Thymus (tissue), 14 donors: Measurements from ENCODE around the gene PTPN3. TPM values are rescaled to one million over a fixed set of nuclear protein-coding genes. Genes with fewer than 3 reads are reported as not detected.
A peak's percentile ranks its signal among the peaks of the same experiment; 100 is the strongest.
"Not testable (repeated sequence)": the region's sequence is repeated elsewhere in the genome, so short reads cannot be mapped to it uniquely, and the experiment has no call there.

Source experiments
- DNase-seq, 9 donors: peaks; one replicate each; pipeline ENCODE4 v3.0.0-alpha.2; 2013; ENCODE audit warnings: low spot score in 9 of 9, low read depth in 6 of 9, missing footprints in 1 of 9
- H3K27ac ChIP-seq, 2 donors: one replicate each; pipeline ENCODE4 v1.5.1; 2013; ENCODE audit warnings: control low read depth in 1 of 2, low read depth in 1 of 2, low read length in 1 of 2, mild to moderate bottlenecking in 1 of 2, moderate library complexity in 1 of 2
- H3K27me3 ChIP-seq, 2 donors: one replicate each; pipeline ENCODE4 v1.5.1; 2013; ENCODE audit warnings: low read length in 1 of 2; ENCODE audit not compliant: control insufficient read depth in 2 of 2, insufficient read depth in 1 of 2
- H3K36me3 ChIP-seq, 2 donors: one replicate each; pipeline ENCODE4 v1.5.1; 2013; ENCODE audit warnings: low read length in 1 of 2, mild to moderate bottlenecking in 1 of 2, moderate library complexity in 1 of 2; ENCODE audit not compliant: control insufficient read depth in 2 of 2, insufficient read depth in 2 of 2
- H3K4me1 ChIP-seq, 2 donors: one replicate each; pipeline ENCODE4 v1.5.1; 2013; ENCODE audit warnings: low read length in 2 of 2; ENCODE audit not compliant: control insufficient read depth in 2 of 2, insufficient read depth in 2 of 2
- H3K4me3 ChIP-seq, 2 donors: one replicate each; pipeline ENCODE4 v1.5.1; 2013; ENCODE audit warnings: low read length in 2 of 2, control low read depth in 1 of 2, mild to moderate bottlenecking in 1 of 2
- H3K9me3 ChIP-seq, 2 donors: one replicate each; pipeline ENCODE4 v1.5.1; 2013; ENCODE audit warnings: low read length in 1 of 2, mild to moderate bottlenecking in 1 of 2; ENCODE audit not compliant: control insufficient read depth in 2 of 2, insufficient read depth in 1 of 2
- WGBS: extraction: QIAGEN DNeasy Blood & Tissue Kit; methylation state at CpG from one replicate; pipeline ENCODE4 v1.1.7; 2013; 5-methylcytosine and 5-hydroxymethylcytosine counted together
- long read RNA-seq, 10 donors: transcript quantifications; one replicate each; lab custom pipeline, GENCODE V29; 2026
- polyA plus RNA-seq: library from polyadenylated mRNA; stranded (reverse); fragments of 200-250 nt; gene quantifications from one replicate; pipeline ENCODE4 v1.2.3, GENCODE V29; 2013
- total RNA-seq: library from RNA; stranded (reverse); fragments of 120-200 nt; gene quantifications from one replicate; pipeline ENCODE4 v1.2.4, GENCODE V29; 2013
- donor health status: healthy.

The PTPN3 gene, protein sequence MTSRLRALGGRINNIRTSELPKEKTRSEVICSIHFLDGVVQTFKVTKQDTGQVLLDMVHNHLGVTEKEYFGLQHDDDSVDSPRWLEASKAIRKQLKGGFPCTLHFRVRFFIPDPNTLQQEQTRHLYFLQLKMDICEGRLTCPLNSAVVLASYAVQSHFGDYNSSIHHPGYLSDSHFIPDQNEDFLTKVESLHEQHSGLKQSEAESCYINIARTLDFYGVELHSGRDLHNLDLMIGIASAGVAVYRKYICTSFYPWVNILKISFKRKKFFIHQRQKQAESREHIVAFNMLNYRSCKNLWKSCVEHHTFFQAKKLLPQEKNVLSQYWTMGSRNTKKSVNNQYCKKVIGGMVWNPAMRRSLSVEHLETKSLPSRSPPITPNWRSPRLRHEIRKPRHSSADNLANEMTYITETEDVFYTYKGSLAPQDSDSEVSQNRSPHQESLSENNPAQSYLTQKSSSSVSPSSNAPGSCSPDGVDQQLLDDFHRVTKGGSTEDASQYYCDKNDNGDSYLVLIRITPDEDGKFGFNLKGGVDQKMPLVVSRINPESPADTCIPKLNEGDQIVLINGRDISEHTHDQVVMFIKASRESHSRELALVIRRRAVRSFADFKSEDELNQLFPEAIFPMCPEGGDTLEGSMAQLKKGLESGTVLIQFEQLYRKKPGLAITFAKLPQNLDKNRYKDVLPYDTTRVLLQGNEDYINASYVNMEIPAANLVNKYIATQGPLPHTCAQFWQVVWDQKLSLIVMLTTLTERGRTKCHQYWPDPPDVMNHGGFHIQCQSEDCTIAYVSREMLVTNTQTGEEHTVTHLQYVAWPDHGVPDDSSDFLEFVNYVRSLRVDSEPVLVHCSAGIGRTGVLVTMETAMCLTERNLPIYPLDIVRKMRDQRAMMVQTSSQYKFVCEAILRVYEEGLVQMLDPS
- total RNA-seq (2.8 TPM), polyA plus RNA-seq (9.5 TPM)
- long read RNA-seq, donor 1 = 0 reads
- long read RNA-seq, donor 2 = 0 reads
- long read RNA-seq, donor 3 = 0 reads
- long read RNA-seq, donor 4 = 0 reads
- long read RNA-seq, donor 5 = 0 reads
- long read RNA-seq, donor 6 = 0 reads
- long read RNA-seq, donor 7 = 0 reads
- long read RNA-seq, donor 8 = 0 reads
- long read RNA-seq, donor 9, full-length matches to known transcripts = 1 of 1 reads
- long read RNA-seq, donor 9, partial matches to known transcripts = 0 of 1 reads
- long read RNA-seq, donor 9, other reads (novel, unspliced or antisense) = 0 of 1 reads
- long read RNA-seq, donor 10, full-length matches to known transcripts = 1 of 1 reads
- long read RNA-seq, donor 10, partial matches to known transcripts = 0 of 1 reads
- long read RNA-seq, donor 10, other reads (novel, unspliced or antisense) = 0 of 1 reads

DNA sequence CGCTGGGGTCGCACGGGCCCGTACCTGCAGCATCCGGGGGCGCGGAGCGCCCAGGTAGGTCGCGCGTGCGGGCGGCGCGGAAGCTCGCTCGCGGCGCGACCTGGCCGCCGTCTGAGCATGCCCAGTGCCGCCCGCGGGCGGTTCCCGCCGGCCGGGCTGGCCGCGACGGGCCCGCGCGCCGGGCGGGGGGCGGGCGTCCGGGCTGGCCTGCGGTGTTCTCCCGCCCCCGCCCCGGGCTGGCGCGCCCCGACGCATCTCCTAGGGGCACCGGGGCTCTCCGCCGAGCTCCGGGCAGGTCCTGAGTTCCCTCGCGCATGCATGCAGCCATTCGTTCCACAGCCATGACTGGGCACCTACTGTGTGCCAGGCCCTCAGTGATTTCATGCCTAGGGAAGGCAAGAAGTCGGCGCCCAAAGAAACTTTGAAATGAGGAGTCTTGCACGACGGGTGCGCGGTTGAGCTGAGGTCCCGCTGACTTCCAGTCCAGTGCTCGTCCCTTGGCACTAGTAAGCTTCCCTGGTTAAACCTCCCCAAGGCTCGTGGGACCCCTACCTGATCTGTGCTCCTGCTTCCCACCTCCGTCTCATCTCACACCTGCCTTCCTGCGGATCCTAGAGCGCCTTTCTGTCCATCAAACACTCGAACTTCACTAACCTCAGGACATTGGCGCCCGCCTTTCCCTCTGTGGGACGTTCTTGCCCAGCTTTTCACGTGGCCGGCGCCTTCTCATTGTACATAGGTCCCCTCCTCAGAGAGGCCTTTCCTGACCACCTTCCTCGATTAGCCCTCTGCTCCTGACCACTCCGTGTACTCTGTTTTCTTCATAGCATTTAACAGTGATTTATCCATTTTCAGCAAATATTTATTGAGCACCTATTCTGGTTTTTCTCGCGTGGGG, at the start of gene PTPN3:
Gene PTPN3 (minus strand): TSS at position 113 of the 898 bp plus-strand sequence. CDS start 34,873 bp downstream, outside the sequence.
- no peak for DNase-seq
- 8% methylated on average over 78 of the region's 78 CpGs for WGBS
- H3K27me3 ChIP-seq = peaks cover 48 to 87% of the 10 kb centered on the region in 2 donors

DNA sequence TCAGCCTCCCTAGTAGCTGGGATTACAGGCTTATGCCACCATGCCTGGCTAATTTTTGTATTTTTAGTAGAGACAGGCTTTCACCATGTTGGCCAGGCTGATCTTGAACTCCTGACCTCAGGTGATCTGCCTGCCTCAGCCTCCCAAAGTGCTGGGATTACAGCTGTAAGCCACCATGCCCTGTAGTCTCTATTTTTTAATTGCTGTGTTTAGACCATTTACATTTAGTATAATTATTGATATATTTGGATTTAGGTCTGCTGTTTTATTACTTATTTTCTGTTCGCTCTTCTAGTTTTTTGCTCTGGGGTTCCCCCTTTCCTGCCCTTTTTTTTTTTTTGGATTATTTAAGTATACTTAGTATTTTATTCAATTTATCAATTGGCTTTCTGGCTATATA, 46.8 kb upstream of the PTPN3 start:
- H3K36me3 ChIP-seq, H3K27ac ChIP-seq, H3K27me3 ChIP-seq, H3K9me3 ChIP-seq, H3K4me1 ChIP-seq, H3K4me3 ChIP-seq, DNase-seq: not testable (repeated sequence)
- WGBS = 98% methylated on average over 1 of the region's 1 CpG

More for the DNA sequence above, at the start of gene PTPN3:
- H3K4me3 ChIP-seq = peak within 1 kb of the TSS in 1 of 2 donors; percentile 37
- H3K4me1 ChIP-seq = peaks cover 0 to 2% of the 10 kb centered on the region in 2 donors
- H3K9me3 ChIP-seq = no peaks in the 10 kb centered on the region
- no peaks in the 10 kb centered on the region for H3K36me3 ChIP-seq
- no peak within 1 kb of the TSS for H3K27ac ChIP-seq

- Histone ChIP-seq H3K9me3 (peaks cover 0 to 4% of the 10 kb centered on the region in 2 donors), H3K4me3 (no peak overlapping the region), H3K36me3 (no peaks in the 10 kb centered on the region), H3K27me3 (no peaks in the 10 kb centered on the region), H3K4me1 (no peaks in the 10 kb centered on the region), H3K27ac (no peak overlapping the region)
- 53% methylated on average over 4 of the region's 4 CpGs for WGBS
- no peak for DNase-seq
Observed at GRCh38 chr9:109542922-109543321, 44.8 kb upstream of the PTPN3 start.

GRCh38 chr9:109538346-109538745, 40.2 kb upstream of the PTPN3 start:
- Histone ChIP-seq H3K4me1 (no peaks in the 10 kb centered on the region), H3K27me3 (no peaks in the 10 kb centered on the region), H3K4me3 (no peak overlapping the region), H3K27ac (no peak overlapping the region), H3K36me3 (no peaks in the 10 kb centered on the region), H3K9me3 (peaks cover 1 to 4% of the 10 kb centered on the region in 2 donors)
- DNase-seq = no peak
- WGBS = 92% methylated on average over 5 of the region's 5 CpGs

DNA sequence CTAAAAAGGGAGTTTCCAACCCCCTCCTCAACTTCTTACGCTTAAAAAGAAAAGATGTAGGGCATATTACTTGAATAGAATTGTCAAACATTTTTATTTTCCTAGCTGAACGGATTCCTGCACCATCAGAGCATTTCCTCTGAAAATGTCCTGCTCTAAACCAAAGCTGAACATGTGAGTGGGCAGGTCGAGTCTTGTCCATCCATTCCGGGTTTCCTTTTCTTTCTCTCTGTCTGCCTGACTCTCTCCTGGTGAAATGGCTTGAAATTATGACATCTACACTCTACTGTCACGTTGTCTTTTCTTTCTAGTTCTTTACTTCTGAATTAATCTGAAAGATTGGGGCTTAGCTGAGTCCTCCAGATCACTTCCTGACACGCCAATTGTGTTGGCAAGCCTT, 39.2 kb upstream of the PTPN3 start:
- whole genome bisulfite sequencing = 69% methylated on average over 6 of the region's 6 CpGs
- H3K4me3 ChIP-seq = no peak overlapping the region

DNA sequence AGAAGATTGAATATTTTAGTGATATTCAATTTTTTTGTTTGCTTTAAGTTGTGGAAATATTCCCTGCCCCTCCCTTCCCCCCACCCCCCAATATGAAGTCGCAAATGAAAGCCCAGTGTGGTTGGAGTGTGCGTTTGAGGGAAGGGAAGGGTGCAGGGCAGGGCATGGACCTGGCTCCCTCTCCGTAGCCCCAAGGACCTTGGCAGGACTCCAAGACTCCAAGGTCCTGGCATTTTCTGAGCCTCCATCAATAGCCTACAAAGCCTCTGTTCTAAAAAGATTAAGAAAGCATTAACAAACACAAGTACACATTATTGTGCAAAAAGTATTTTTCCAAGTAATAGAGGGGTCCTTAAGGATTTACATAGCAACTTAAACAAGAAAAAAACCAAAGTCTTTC, 38.8 kb upstream of the PTPN3 start:
- Histone ChIP-seq H3K9me3 (peaks cover 1 to 4% of the 10 kb centered on the region in 2 donors), H3K27me3 (no peaks in the 10 kb centered on the region), H3K27ac (peak overlapping the region in 1 of 2 donors; percentile 30), H3K4me3 (no peak overlapping the region), H3K36me3 (no peaks in the 10 kb centered on the region), H3K4me1 (no peaks in the 10 kb centered on the region)
- WGBS = 67% methylated on average over 3 of the region's 3 CpGs
- no peak for DNase-seq

More for the DNA sequence above, 39.2 kb upstream of the PTPN3 start:
- Histone ChIP-seq H3K4me1 (no peaks in the 10 kb centered on the region), H3K36me3 (no peaks in the 10 kb centered on the region), H3K9me3 (peaks cover 1 to 4% of the 10 kb centered on the region in 2 donors), H3K27ac (peak overlapping the region; percentile 60 to 72), H3K27me3 (no peaks in the 10 kb centered on the region)
- no peak for DNase-seq

DNA sequence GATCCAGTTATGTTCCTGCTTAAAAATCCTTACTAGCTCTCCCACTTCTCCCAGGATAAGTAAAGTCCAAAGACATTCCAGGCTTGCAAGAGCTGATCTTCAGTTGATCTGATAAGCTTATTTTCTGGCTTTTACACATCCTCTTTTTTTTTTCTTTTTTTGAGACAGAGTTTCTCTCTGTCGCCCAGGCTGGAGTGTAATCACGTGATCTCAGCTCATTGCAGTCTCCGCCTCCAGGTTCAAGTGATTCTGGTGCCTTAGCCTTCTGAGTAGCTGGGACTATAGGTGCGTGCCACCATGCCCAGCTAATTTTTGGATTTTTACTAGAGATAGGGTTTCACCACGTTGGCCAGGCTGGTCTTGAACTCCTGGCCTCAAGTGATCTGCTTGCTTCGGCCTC, 37.3 kb upstream of the PTPN3 start:
- DNase-seq = no peak
- Histone ChIP-seq H3K4me3 (no peak overlapping the region), H3K4me1 (no peaks in the 10 kb centered on the region), H3K27me3 (no peaks in the 10 kb centered on the region), H3K27ac (no peak overlapping the region), H3K9me3 (peaks cover 1 to 4% of the 10 kb centered on the region in 2 donors), H3K36me3 (no peaks in the 10 kb centered on the region)
- 85% methylated on average over 6 of the region's 6 CpGs for WGBS

GRCh38 chr9:109534151-109534550, 36.0 kb upstream of the PTPN3 start:
- Histone ChIP-seq H3K27ac (no peak overlapping the region), H3K4me3 (no peak overlapping the region), H3K9me3 (peaks cover 1 to 4% of the 10 kb centered on the region in 2 donors), H3K4me1 (no peaks in the 10 kb centered on the region), H3K27me3 (no peaks in the 10 kb centered on the region), H3K36me3 (no peaks in the 10 kb centered on the region)
- DNase-seq = no peak
- 96% methylated on average over 36 of the region's 36 CpGs for WGBS
